Activated B cell treated with CpG ODN at 0.5 μM for 24 hours (primary cell): ENCODE measurements around the gene ZSCAN22. TPM values are rescaled to one million over a fixed set of nuclear protein-coding genes. Genes with fewer than 3 reads are reported as not detected.
A peak's percentile ranks its signal among the peaks of the same experiment; 100 is the strongest.

Experiments
- ATAC-seq: fragments of 200-7000 bp; cut with Tn5 transposase; one replicate; pipeline ENCODE4 v1.10.0; 2021; ENCODE audit warnings: low read depth, mild to moderate bottlenecking, moderate library complexity
- CTCF ChIA-PET: fragments of 350-600 bp; sonication (Branson Sonifier 250); formaldehyde crosslinking; loops from one replicate; lab custom pipeline; 2021; ENCODE audit warnings: antibody characterized with exemption; lab: Charles Lee
- POLR2A ChIA-PET: fragments of 350-600 bp; sonication (Branson Sonifier 250); formaldehyde crosslinking; loops from one replicate; lab custom pipeline; 2021; ENCODE audit warnings: antibody characterized with exemption; lab: Charles Lee
- DNase-seq: peaks from one replicate; pipeline ENCODE4 v3.0.0; 2022
- H3K27ac Mint-ChIP-seq: one replicate; pipeline ENCODE4 v1.8.0; 2020; ENCODE audit warnings: mixed read lengths
- H3K27me3 Mint-ChIP-seq: one replicate; pipeline ENCODE4 v1.8.0; 2021; ENCODE audit warnings: mixed read lengths
- H3K36me3 Mint-ChIP-seq: one replicate; pipeline ENCODE4 v1.8.0; 2021; ENCODE audit warnings: low read depth, mixed read lengths
- H3K4me1 Mint-ChIP-seq: one replicate; pipeline ENCODE4 v1.8.0; 2021; ENCODE audit warnings: mixed read lengths
- H3K4me3 Mint-ChIP-seq: one replicate; pipeline ENCODE4 v1.8.0; 2020; ENCODE audit warnings: mild to moderate bottlenecking, mixed read lengths
- H3K9me3 Mint-ChIP-seq: one replicate; pipeline ENCODE4 v1.8.0; 2020; ENCODE audit warnings: mixed read lengths
- intact Hi-C: fragments of 100-400 bp; cut with micrococcal nuclease; formaldehyde crosslinking; loops from one replicate; pipeline ENCODE4 v1.15.1; 2024
- total RNA-seq: library from RNA; stranded (reverse); gene quantifications from 2 replicates; pipeline ENCODE4 v1.2.3, GENCODE V29; 2022
- TF ChIP-seq, protein P1 (sequence below): fragments of 200-600 bp; IDR thresholded peaks from one replicate; pipeline ENCODE4 v1.8.0; 2022; ENCODE audit warnings: antibody characterized with exemption, mild to moderate bottlenecking

The ZSCAN22 gene
- total RNA-seq, 1 donor from 2014 or later: 4.7 TPM

DNA sequence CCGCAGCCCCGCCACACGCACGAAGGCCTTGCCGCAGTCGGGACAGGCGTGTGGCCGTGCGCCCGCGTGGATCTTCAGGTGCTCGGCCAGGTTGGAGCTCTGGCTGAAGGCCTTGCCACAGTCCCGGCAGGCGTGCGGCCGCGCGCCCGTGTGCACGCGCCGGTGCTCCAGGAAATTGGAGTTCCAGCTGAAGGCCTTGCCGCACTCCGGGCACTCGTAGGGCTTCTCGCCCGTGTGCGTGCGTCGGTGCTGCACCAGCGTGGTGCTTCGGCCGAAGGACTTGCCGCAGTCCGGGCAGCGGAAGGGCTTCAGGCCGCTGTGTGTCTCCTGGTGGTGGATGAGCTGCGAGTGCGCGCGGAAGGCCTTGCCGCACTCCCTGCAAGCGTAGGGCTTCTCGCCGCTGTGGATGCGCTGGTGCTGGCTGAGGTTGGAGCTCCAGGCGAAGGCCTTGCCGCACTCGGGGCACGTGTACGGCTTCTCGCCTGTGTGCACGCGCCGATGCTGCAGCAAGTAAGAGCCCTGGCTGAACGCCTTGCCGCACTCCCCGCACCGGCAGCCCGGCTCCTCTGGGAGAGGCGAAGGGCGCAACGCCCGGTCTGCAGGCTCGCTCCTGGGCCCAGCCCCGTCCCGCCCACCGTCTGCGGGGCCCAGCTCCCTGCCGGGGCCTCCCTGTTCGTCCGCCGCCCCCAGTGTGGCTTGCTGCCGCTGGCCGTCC lies 30.1 kb downstream of the ZSCAN22 start:
- H3K9me3 Mint-ChIP-seq: no peaks in the 10 kb centered on the region
- no peak for DNase-seq
- intact Hi-C loops: no loop called here
- H3K4me3 Mint-ChIP-seq: peak overlapping the region; percentile 56
- no peak overlapping the region for H3K27ac Mint-ChIP-seq
- POLR2A ChIA-PET: interaction anchor here (1.2 to 1.8 kb wide), 3 partner anchors 10 to 30 kb away, joined by 3 to 14 read pairs (median 6); partner anchors contain the start of gene ZSCAN22
- TF ChIP-seq, protein P1, sequence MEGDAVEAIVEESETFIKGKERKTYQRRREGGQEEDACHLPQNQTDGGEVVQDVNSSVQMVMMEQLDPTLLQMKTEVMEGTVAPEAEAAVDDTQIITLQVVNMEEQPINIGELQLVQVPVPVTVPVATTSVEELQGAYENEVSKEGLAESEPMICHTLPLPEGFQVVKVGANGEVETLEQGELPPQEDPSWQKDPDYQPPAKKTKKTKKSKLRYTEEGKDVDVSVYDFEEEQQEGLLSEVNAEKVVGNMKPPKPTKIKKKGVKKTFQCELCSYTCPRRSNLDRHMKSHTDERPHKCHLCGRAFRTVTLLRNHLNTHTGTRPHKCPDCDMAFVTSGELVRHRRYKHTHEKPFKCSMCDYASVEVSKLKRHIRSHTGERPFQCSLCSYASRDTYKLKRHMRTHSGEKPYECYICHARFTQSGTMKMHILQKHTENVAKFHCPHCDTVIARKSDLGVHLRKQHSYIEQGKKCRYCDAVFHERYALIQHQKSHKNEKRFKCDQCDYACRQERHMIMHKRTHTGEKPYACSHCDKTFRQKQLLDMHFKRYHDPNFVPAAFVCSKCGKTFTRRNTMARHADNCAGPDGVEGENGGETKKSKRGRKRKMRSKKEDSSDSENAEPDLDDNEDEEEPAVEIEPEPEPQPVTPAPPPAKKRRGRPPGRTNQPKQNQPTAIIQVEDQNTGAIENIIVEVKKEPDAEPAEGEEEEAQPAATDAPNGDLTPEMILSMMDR: no peak
- peaks cover 2% of the 10 kb centered on the region for H3K27me3 Mint-ChIP-seq
- CTCF ChIA-PET: no interaction called here
- no peak for ATAC-seq
- peaks cover 1% of the 10 kb centered on the region for H3K36me3 Mint-ChIP-seq
- H3K4me1 Mint-ChIP-seq: peaks cover 21% of the 10 kb centered on the region

GRCh38 chr19:58357481-58358145 lies 30.8 kb downstream of the ZSCAN22 start:
- ChIA-PET POLR2A (no interaction called here), CTCF (no interaction called here)
- H3K27ac Mint-ChIP-seq: no peak overlapping the region
- peaks cover 2% of the 10 kb centered on the region for H3K27me3 Mint-ChIP-seq
- TF ChIP-seq, protein P1: no peak
- intact Hi-C loops: no loop called here
- H3K4me1 Mint-ChIP-seq: peaks cover 24% of the 10 kb centered on the region
- ATAC-seq: no peak
- DNase-seq: no peak
- H3K4me3 Mint-ChIP-seq: no peak overlapping the region
- H3K9me3 Mint-ChIP-seq: no peaks in the 10 kb centered on the region
- H3K36me3 Mint-ChIP-seq: peaks cover 5% of the 10 kb centered on the region

DNA sequence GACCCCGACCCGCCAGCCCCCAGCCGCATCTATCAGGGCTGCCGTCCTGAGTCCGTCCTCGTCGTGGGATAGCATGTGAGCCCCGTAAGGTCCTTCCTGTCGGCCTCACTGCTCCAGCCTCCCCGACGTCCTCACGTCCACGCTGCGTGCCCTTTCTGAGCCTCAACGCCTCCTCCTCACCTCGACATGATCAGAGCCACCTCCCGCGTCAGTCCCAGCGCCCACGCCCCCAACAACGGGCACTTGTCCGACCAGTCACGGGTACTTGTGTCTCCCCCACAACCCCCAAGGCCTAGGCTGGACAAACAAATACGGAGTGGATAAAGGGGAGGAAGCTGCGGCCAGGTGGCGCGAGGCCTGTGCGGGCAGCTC lies 35.1 kb downstream of the ZSCAN22 start:
- ChIA-PET POLR2A (interaction anchor here (0.6 to 3.4 kb wide), 35 partner anchors 12 to 973 kb away, joined by 3 to 90 read pairs (median 6); partner anchors contain the start of genes CHMP2A, ERVK3-1, RPS5 and TRIM28), CTCF (interaction anchor here (1.3 to 1.7 kb wide), 4 partner anchors 15 to 158 kb away, joined by 3 to 6 read pairs (median 4); partner anchors contain the start of genes ZBTB45 and ZNF837)
- Mint-ChIP-seq H3K4me1 (peaks cover 23% of the 10 kb centered on the region), H3K36me3 (peaks cover 5% of the 10 kb centered on the region), H3K9me3 (no peaks in the 10 kb centered on the region), H3K4me3 (peak overlapping the region; percentile 95), H3K27ac (peak overlapping the region; percentile 97), H3K27me3 (peaks cover 2% of the 10 kb centered on the region)
- TF ChIP-seq, protein P1: no peak
- intact Hi-C loops: loop anchor here (1.0 to 2.0 kb wide), 13 partner anchors 15 to 210 kb away; partner anchors contain the start of genes ERVK3-1, RPS5, TRIM28 and ZBTB45
- DNase-seq (no peak), ATAC-seq (peak; percentile 13)

DNA sequence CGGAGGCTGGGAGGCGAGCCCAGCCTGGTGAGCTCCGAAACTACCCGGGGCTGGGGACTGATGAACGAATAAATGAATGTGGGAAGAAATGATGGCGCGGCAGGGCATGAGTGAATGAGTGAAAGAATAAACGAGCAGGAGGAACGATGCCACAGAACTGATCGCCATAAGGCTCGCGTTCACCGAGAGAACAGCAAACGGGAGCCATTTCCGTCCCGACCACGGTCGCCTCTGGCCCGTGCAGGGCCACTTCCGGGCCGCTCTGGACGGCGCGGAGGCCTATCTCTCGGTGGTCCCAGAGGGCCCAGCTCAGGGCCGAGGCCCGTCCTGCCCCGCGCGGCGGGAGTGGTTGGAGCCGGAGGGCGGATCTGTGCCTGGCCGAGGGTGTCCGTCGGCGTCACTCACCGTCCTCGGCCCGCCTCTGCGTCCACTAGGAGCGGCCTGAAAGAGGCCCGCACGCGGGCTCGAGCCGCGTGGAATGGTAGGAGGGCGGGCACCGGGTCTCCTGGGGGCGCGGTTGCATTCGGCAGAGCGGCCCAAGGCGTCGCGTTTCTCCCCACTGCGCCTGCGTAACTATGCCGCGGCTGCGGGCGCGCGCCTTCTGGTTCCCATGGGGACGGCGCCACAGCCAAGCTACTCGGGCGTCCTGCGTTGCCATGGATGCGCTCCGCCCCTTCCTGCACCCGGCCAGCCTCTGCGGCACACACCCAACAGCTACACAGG lies 35.6 kb downstream of the ZSCAN22 start, which contains the start of gene ZNF497:
ZNF497 (minus strand) TSS at position 480 of the 723 bp plus-strand sequence. CDS start 5,116 bp downstream, outside the sequence.
- CTCF ChIA-PET: interaction anchor here (0.9 to 1.7 kb wide), 5 partner anchors 15 to 158 kb away, joined by 3 to 6 read pairs (median 4); partner anchors contain the start of genes ZBTB45 and ZNF837
- Mint-ChIP-seq H3K27me3 (peaks cover 2% of the 10 kb centered on the region), H3K36me3 (peaks cover 5% of the 10 kb centered on the region), H3K27ac (peak within 1 kb of the TSS; percentile 97), H3K9me3 (no peaks in the 10 kb centered on the region), H3K4me1 (peaks cover 21% of the 10 kb centered on the region), H3K4me3 (peak within 1 kb of the TSS; percentile 95)
- intact Hi-C loops: loop anchor here (1.0 to 2.0 kb wide), 13 partner anchors 15 to 210 kb away; partner anchors contain the start of genes ERVK3-1, RPS5, TRIM28 and ZBTB45
- TF ChIP-seq, protein P1: no peak
- POLR2A ChIA-PET: interaction anchor here (0.6 to 3.4 kb wide), 43 partner anchors 9 to 973 kb away, joined by 3 to 90 read pairs (median 5); partner anchors contain the start of genes CHMP2A, ERVK3-1, RPS5 and TRIM28
- ATAC-seq (peak; percentile 86), DNase-seq (peak; percentile 98)
